Endothelial cell of umbilical vein (primary cell): ENCODE measurements around the gene CLDN6. TPM values are rescaled to one million over a fixed set of nuclear protein-coding genes. Genes with fewer than 3 reads are reported as not detected.

Experiments used
- BruUV-seq: library from RNA; stranded (reverse); fragments of 400-500 nt; replicated peaks from 2 replicates; lab custom pipeline; 2021; lab: Mats Ljungman, UMichigan
- CTCF ChIA-PET: fragments of 300-600, 350-600 bp; sonication (Branson Sonifier 250); formaldehyde crosslinking; loops from one replicate; lab custom pipeline; 2021; ENCODE audit warnings: antibody characterized with exemption, inconsistent platforms; lab: Charles Lee
- POLR2A ChIA-PET: fragments of 300-600, 350-600 bp; sonication (Branson Sonifier 250); formaldehyde crosslinking; loops from one replicate; lab custom pipeline; 2021; ENCODE audit warnings: antibody characterized with exemption, inconsistent platforms; lab: Charles Lee
- DNase-seq: peaks from one replicate; pipeline ENCODE4 v3.0.0-alpha.2; 2011; ENCODE audit warnings: low read depth, low spot score
- FAIRE-seq: peaks from 2 replicates; lab custom pipeline; 2011; peaks lifted over from hg19 to GRCh38; lab: Jason Lieb, UNC
- H2AFZ ChIP-seq: 2 replicates; pipeline ENCODE4 v1.6.0; 2012; ENCODE audit warnings: low read depth, low read length, control low read depth, inconsistent platforms
- H3K27ac ChIP-seq: 2 replicates; pipeline ENCODE4 v1.5.1; 2011; ENCODE audit warnings: low read depth, mild to moderate bottlenecking, control low read depth, low read length, moderate library complexity; ENCODE audit not compliant: insufficient read depth
- H3K27me3 ChIP-seq, 2 experiments: 2 replicates each; pipeline versions ENCODE4 v1.6.0 to v1.6.1; 2011; ENCODE audit warnings: low read length in 2 of 2, mixed read lengths in 1 of 2; ENCODE audit not compliant: control insufficient read depth in 2 of 2, insufficient read depth in 2 of 2
- H3K36me3 ChIP-seq, 2 experiments: 2 replicates in 1 of 2; 3 replicates in 1 of 2; pipeline ENCODE4 v1.5.1; 2011; ENCODE audit warnings: low read length in 2 of 2, mild to moderate bottlenecking in 1 of 2, moderate library complexity in 1 of 2; ENCODE audit not compliant: control insufficient read depth in 2 of 2, insufficient read depth in 2 of 2; ENCODE audit errors: extremely low read depth in 1 of 2
- H3K4me1 ChIP-seq: 3 replicates; pipeline ENCODE4 v1.5.1; 2011; ENCODE audit warnings: mild to moderate bottlenecking, low read length; ENCODE audit not compliant: control insufficient read depth, insufficient read depth; ENCODE audit errors: extremely low read depth
- H3K4me2 ChIP-seq: 2 replicates; pipeline ENCODE4 v1.6.1; 2011; ENCODE audit warnings: low read length, control low read depth, mixed read lengths; ENCODE audit not compliant: insufficient read depth
- H3K4me3 ChIP-seq, 3 experiments: fragments of 200-600 bp in 1 of 3; sonication (generic), shearing (Covaris generic) in 1 of 3; replicated peaks in 1 of 3; 2 replicates each; pipeline ENCODE4 v1.5.1; 2011 to 2016; ENCODE audit warnings: control low read depth in 3 of 3, low read length in 3 of 3, mild to moderate bottlenecking in 2 of 3, inconsistent platforms in 1 of 3, low read depth in 1 of 3, moderate library complexity in 1 of 3; ENCODE audit not compliant: insufficient read depth in 1 of 3
- H3K79me2 ChIP-seq: 2 replicates; pipeline ENCODE4 v1.6.0; 2012; ENCODE audit warnings: low read length, inconsistent platforms; ENCODE audit not compliant: control insufficient read depth, insufficient read depth
- H3K9ac ChIP-seq: replicated peaks from 2 replicates; pipeline ENCODE3; 2011; ENCODE audit warnings: low read length, control low read depth; ENCODE audit not compliant: insufficient read depth; ENCODE audit errors: extremely low read depth
- H3K9me1 ChIP-seq: replicated peaks from 3 replicates; pipeline ENCODE4 v1.6.0; 2011; ENCODE audit warnings: mild to moderate bottlenecking, low read length; ENCODE audit not compliant: control insufficient read depth, insufficient read depth; ENCODE audit errors: extremely low read depth
- H3K9me3 ChIP-seq: replicated peaks from 2 replicates; pipeline ENCODE4 v1.5.1; 2012; ENCODE audit warnings: low read length, inconsistent platforms; ENCODE audit not compliant: control insufficient read depth, insufficient read depth
- H4K20me1 ChIP-seq: replicated peaks from 2 replicates; pipeline ENCODE3; 2011; ENCODE audit warnings: mild to moderate bottlenecking, low read length; ENCODE audit not compliant: control insufficient read depth, insufficient read depth; ENCODE audit errors: extremely low read depth
- CTCF ChIP-seq, 2 donors: IDR thresholded peaks; 1 replicate in 1 of 2; 2 replicates in 1 of 2; pipeline ENCODE4 v1.5.1; 2011; ENCODE audit warnings: low read length in 2 of 2, mild to moderate bottlenecking in 2 of 2, moderate library complexity in 2 of 2, control low read depth in 1 of 2, inconsistent platforms in 1 of 2, low read depth in 1 of 2; ENCODE audit not compliant: insufficient read depth in 1 of 2; ENCODE audit errors: extremely low read depth in 1 of 2
- EZH2 ChIP-seq: IDR thresholded peaks from 2 replicates; pipeline ENCODE4 v1.6.1; 2012; ENCODE audit warnings: borderline replicate concordance, low read depth, mild to moderate bottlenecking, moderate library complexity, low read length, inconsistent platforms; ENCODE audit not compliant: severe bottlenecking
- FOS ChIP-seq: IDR thresholded peaks from 2 replicates; pipeline ENCODE4 v1.6.1; 2011; ENCODE audit warnings: mild to moderate bottlenecking, low read length, moderate library complexity, borderline replicate concordance; ENCODE audit not compliant: insufficient read depth
- GATA2 ChIP-seq: IDR thresholded peaks from 2 replicates; pipeline ENCODE4 v1.7.0; 2011; ENCODE audit warnings: low read depth, mild to moderate bottlenecking, moderate library complexity, mixed read lengths, low read length; ENCODE audit not compliant: insufficient read length, insufficient read depth
- JUN ChIP-seq: IDR thresholded peaks from 2 replicates; pipeline ENCODE4 v1.6.1; 2011; ENCODE audit warnings: borderline replicate concordance, low read depth; ENCODE audit not compliant: insufficient read length, insufficient read depth
- MAX ChIP-seq: IDR thresholded peaks from 2 replicates; pipeline ENCODE4 v1.6.1; 2011; ENCODE audit not compliant: insufficient read depth, insufficient read length
- MYC ChIP-seq: IDR thresholded peaks from one replicate; pipeline ENCODE4 v1.6.1; 2011; ENCODE audit warnings: mild to moderate bottlenecking, low read depth, low read length
- POLR2A ChIP-seq: IDR thresholded peaks from 2 replicates; pipeline ENCODE4 v1.6.1; 2012; ENCODE audit warnings: low read depth, mild to moderate bottlenecking, control low read depth, low read length
- POLR2AphosphoS5 ChIP-seq: IDR thresholded peaks from 2 replicates; pipeline ENCODE4 v1.6.1; 2012; ENCODE audit warnings: low read depth, mild to moderate bottlenecking, control low read depth, low read length, moderate library complexity; ENCODE audit not compliant: insufficient read depth
- dilution Hi-C: fragments of 300-500 bp; cut with MboI; formaldehyde crosslinking; loops from one replicate; pipeline ENCODE4 v1.15.0; 2019; ENCODE audit warnings: low sequenced_read_pairs; ENCODE audit not compliant: extremely low pct_ligation_motif_present
- intact Hi-C: fragments of 100-400 bp; cut with micrococcal nuclease; formaldehyde crosslinking; loops from one replicate; pipeline ENCODE4 v1.10.0; 2022
- polyA plus RNA-seq, 4 experiments: library from polyadenylated mRNA; depleted of rRNA in 3 of 4; stranded (reverse) in 3 of 4; unstranded in 1 of 4; fragments of >200 nt; gene quantifications; 2 replicates each; pipeline versions ENCODE4 v1.2.1 to v1.2.3, GENCODE V29; 2011 to 2012; ENCODE audit warnings: missing spikeins in 1 of 4
- total RNA-seq: library from RNA; stranded (reverse); gene quantifications from 2 replicates; pipeline ENCODE4 v1.2.3, GENCODE V29; 2021

Gene CLDN6
- total and polyA plus RNA-seq, 2 donors (not counting 3 experiments of a cell fraction or from before 2014, with no cell fraction given) = 0.28 TPM; not detected in 1

GRCh38 chr16:2968738-2969544 lies 49.0 kb downstream of the CLDN6 start, which contains the start of gene PAQR4:
Gene PAQR4, plus strand, starts transcription at chr16:2969348. Its CDS starts 327 bp downstream, at chr16:2969675.
- Histone ChIP-seq H3K4me3 (peak within 1 kb of the TSS; percentile 58 to 94 (median 61)), H3K4me1 (peaks cover 16% of the 10 kb centered on the region), H3K9ac (peak within 1 kb of the TSS; percentile 65), H3K79me2 (peaks cover 12% of the 10 kb centered on the region), H4K20me1 (no peaks in the 10 kb centered on the region), H3K27me3 (peaks cover 18 to 39% of the 10 kb centered on the region in 2 experiments), H2AFZ (peak within 1 kb of the TSS; percentile 87), H3K36me3 (no peaks in the 10 kb centered on the region), H3K9me3 (no peaks in the 10 kb centered on the region), H3K27ac (peak within 1 kb of the TSS; percentile 20), H3K4me2 (peak within 1 kb of the TSS; percentile 77), H3K9me1 (no peaks in the 10 kb centered on the region)
- peak; percentile 91 for FAIRE-seq
- dilution Hi-C loops (no loop called here), intact Hi-C loops (loop anchor here (1.0 kb wide), 2 partner anchors 11 to 51 kb away; partner anchors contain the start of genes PKMYT1 and TNFRSF12A)
- TF ChIP-seq POLR2A (no peak), MAX (no peak), FOS (no peak), POLR2AphosphoS5 (peak; percentile 22), JUN (no peak)
- no TSS peak for BruUV-seq
- peak; percentile 88 for DNase-seq
- POLR2A ChIA-PET = no interaction called here
- CTCF ChIA-PET = interaction anchor here (0.9 to 2.4 kb wide), 7 partner anchors 9 to 130 kb away, joined by 3 to 10 read pairs (median 4); partner anchors contain the start of gene PKMYT1

GRCh38 chr16:2968368-2968737 lies 49.6 kb downstream of the CLDN6 start:
- POLR2A ChIA-PET = no interaction called here
- dilution Hi-C loops = no loop called here
- Histone ChIP-seq H3K36me3 (no peaks in the 10 kb centered on the region), H3K27me3 (peaks cover 22 to 44% of the 10 kb centered on the region in 2 experiments), H3K4me1 (peaks cover 16% of the 10 kb centered on the region), H3K9me1 (no peaks in the 10 kb centered on the region), H3K9me3 (no peaks in the 10 kb centered on the region), H3K79me2 (peaks cover 12% of the 10 kb centered on the region), H3K9ac (no peak overlapping the region), H2AFZ (no peak overlapping the region), H3K4me3 (no peak overlapping the region), H3K27ac (no peak overlapping the region), H3K4me2 (no peak overlapping the region), H4K20me1 (no peaks in the 10 kb centered on the region)
- BruUV-seq = no TSS peak
- intact Hi-C loops = no loop called here
- DNase-seq (no peak), FAIRE-seq (no peak)
- CTCF ChIA-PET = no interaction called here
- TF ChIP-seq FOS = no peak
- TF ChIP-seq POLR2A = no peak
- TF ChIP-seq MAX = no peak
- no peak for TF ChIP-seq EZH2
- no peak for TF ChIP-seq MYC
- TF ChIP-seq JUN = no peak
- TF ChIP-seq POLR2AphosphoS5 = no peak
- no peak for TF ChIP-seq CTCF (IDR thresholded peaks at IDR 0.05; ENCODE audit: extremely low read depth in 1 of 2, insufficient read depth in 1 of 2, low read depth in 1 of 2, low read length in 2 of 2)
- no peak for TF ChIP-seq GATA2
